ENCODE results near the gene NPB.

- TF ChIP-seq POLR2AphosphoS5 (IDR thresholded peaks at IDR 0.05; ENCODE audit: low read depth, low read length) (no peak), TAF1 (IDR thresholded peaks at IDR 0.05; ENCODE audit: borderline replicate concordance, insufficient read depth, low read length) (no peak), REST (IDR thresholded peaks at IDR 0.05; ENCODE audit: insufficient read depth in 1 of 2, low read depth in 2 of 2, low read length in 2 of 2) (no peak), FOXP2 (optimal IDR thresholded peaks at IDR 0.05; ENCODE audit: borderline replicate concordance, extremely low read depth, extremely low read length, insufficient read depth) (no peak), SIN3A (IDR thresholded peaks at IDR 0.05; ENCODE audit: borderline replicate concordance, insufficient read depth, low read length) (no peak)
Measured at GRCh38 chr17:81884520-81884919, 17.5 kb upstream of the NPB start.
